Activated CD4-positive, alpha-beta T cell treated with anti-CD3 and anti-CD28 coated beads, Interleukin-2, amount 10 ng/mL, durations not matched to agents 24 days and 14 days (primary cell): Measurements from ENCODE around the gene OR52K2. TPM values are rescaled to one million over a fixed set of nuclear protein-coding genes. Genes with fewer than 3 reads are reported as not detected.
"Not testable (repeated sequence)": the region's sequence is repeated elsewhere in the genome, so short reads cannot be mapped to it uniquely, and the experiment has no call there.

Source experiments
- DNase-seq: peaks from one replicate; pipeline ENCODE4 v3.0.0; 2022
- H3K27ac Mint-ChIP-seq: one replicate; pipeline ENCODE4 v1.8.0; 2022; ENCODE audit warnings: mild to moderate bottlenecking, mixed read lengths
- H3K27me3 Mint-ChIP-seq: one replicate; pipeline ENCODE4 v1.8.0; 2022; ENCODE audit warnings: mixed read lengths
- H3K36me3 Mint-ChIP-seq: one replicate; pipeline ENCODE4 v1.8.0; 2022; ENCODE audit warnings: low read depth, mild to moderate bottlenecking, mixed read lengths
- H3K4me1 Mint-ChIP-seq: one replicate; pipeline ENCODE4 v1.8.0; 2021; ENCODE audit warnings: mixed read lengths
- H3K4me3 Mint-ChIP-seq: one replicate; pipeline ENCODE4 v1.8.0; 2022; ENCODE audit warnings: mild to moderate bottlenecking, moderate library complexity, mixed read lengths
- H3K9me3 Mint-ChIP-seq: one replicate; pipeline ENCODE4 v1.8.0; 2021; ENCODE audit warnings: mixed read lengths
- intact Hi-C: fragments of 100-400 bp; cut with micrococcal nuclease; formaldehyde crosslinking; loops from one replicate; pipeline ENCODE4 v1.15.1; 2023
- total RNA-seq: library from RNA; stranded (reverse); gene quantifications from 2 replicates; pipeline ENCODE4 v1.2.3, GENCODE V29; 2022

The OR52K2 gene
- total RNA-seq, 1 donor from 2014 or later, result not detected

DNA sequence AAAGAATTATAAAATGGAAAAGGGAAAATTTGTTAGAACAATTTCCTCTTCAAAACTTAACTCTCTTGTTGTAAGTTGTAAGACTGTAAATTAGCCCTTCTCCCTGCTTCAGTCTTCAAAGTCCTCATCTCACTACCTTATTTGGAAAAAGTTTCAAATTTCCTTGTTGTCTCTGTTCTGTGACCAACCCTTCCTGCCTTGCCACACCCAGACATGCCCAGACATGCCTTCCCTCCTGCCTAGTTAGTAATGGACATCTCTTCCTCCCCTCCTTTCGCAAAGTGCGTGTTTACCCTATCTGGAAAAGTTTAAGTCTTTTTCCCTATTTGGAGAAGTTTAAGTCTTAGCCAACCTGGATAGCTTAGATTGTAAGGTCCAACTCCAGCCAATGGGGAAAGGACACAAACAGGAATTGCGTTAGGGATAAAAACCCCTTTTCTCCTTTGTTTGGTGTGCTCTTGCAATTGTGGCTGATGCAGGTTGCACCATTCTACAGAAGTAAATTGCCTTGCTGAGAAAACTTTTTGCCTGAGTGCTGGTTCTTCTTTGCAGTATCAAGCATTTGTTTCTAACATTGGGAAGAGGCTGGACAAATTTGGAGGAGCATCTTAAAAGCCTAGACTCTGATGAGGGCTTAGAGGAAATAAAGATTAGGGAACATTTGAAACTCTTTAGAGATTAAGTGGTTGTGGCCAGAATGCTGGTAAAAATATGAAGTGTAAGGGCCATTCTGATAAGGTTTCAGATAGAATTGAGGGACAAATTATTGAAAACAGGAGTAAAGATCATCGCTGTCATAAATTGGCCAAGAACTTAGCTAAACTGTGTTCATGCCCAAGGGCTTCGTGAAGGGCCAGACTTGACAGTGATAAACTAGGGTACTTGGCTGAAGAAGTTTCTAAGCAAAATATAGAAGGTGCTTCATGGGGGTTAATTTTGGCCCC, 15.4 kb downstream of the OR52K2 start:
- Mint-ChIP-seq H3K4me1 (peaks cover 3% of the 10 kb centered on the region), H3K4me3 (no peak overlapping the region), H3K27ac (no peak overlapping the region), H3K9me3 (peaks cover 23% of the 10 kb centered on the region), H3K36me3 (peaks cover 3% of the 10 kb centered on the region), H3K27me3 (peaks cover under 1% of the 10 kb centered on the region)
- intact Hi-C loops, result no loop called here
- no peak for DNase-seq

DNA sequence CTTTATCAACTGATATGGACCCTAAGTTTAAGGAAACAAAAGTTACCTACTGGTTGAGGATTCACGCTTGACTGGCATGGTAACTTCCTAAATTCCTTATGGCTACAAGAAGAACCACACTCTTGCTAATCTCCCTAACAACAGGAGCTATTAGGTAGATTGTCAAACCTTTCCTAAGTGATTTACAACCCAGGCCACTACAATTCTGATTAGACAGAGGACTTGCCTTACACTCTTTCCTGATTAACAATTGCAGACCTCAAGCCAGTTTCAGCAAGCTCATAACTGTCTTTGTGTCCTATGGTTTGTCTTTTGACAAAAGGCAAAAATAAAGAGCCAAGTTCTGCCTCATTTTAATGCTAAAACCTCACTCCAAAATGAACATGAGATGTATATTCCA, 16.3 kb downstream of the OR52K2 start:
- peaks cover 3% of the 10 kb centered on the region for H3K4me1 Mint-ChIP-seq
- H3K4me3 Mint-ChIP-seq, result no peak overlapping the region
- H3K36me3 Mint-ChIP-seq, result peaks cover 3% of the 10 kb centered on the region
- no peak for DNase-seq
- H3K27ac Mint-ChIP-seq, result no peak overlapping the region
- peaks cover 23% of the 10 kb centered on the region for H3K9me3 Mint-ChIP-seq
- intact Hi-C loops, result no loop called here
- peaks cover 4% of the 10 kb centered on the region for H3K27me3 Mint-ChIP-seq

DNA sequence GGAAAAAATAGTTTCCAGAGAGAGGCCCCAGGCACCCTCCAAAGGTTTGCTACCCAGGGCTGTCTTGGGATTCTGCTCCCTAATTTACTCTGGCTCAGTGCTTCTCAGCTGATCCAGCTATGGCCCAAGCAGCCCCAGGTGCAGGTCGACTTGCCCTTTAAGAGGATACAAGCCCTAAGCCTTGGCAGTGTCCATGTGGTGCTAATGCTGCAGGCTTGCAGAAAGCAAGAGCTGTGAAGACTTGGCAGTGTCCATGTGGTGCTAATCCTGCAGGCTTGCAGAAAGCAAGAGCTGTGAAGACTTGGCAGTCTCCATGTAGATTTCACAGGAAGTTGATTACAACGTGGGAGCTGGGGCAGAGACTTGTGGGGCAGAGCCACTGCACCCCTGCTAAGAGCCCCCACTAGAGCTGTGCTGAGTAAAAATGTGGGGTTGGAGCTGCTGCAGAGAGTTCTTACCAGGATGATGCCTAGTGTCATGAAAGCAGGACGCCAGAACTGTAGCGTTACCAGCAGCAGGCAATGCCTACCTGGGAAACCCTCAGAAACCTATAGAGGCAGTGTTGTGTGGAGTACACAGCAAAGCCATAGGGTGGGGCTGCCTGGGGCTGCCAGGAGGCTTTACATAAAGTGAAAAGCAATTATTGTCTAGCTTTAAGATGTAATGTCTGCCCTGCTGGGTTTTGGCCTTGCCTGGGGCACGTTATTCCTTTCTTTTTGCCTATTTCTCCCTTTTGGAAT, 17.2 kb downstream of the OR52K2 start:
- H3K27me3 Mint-ChIP-seq, result peaks cover 4% of the 10 kb centered on the region
- no peak overlapping the region for H3K27ac Mint-ChIP-seq
- H3K9me3 Mint-ChIP-seq, result peaks cover 23% of the 10 kb centered on the region
- intact Hi-C loops, result no loop called here
- peaks cover 3% of the 10 kb centered on the region for H3K4me1 Mint-ChIP-seq
- H3K4me3 Mint-ChIP-seq, result no peak overlapping the region
- peaks cover 3% of the 10 kb centered on the region for H3K36me3 Mint-ChIP-seq
- no peak for DNase-seq

DNA sequence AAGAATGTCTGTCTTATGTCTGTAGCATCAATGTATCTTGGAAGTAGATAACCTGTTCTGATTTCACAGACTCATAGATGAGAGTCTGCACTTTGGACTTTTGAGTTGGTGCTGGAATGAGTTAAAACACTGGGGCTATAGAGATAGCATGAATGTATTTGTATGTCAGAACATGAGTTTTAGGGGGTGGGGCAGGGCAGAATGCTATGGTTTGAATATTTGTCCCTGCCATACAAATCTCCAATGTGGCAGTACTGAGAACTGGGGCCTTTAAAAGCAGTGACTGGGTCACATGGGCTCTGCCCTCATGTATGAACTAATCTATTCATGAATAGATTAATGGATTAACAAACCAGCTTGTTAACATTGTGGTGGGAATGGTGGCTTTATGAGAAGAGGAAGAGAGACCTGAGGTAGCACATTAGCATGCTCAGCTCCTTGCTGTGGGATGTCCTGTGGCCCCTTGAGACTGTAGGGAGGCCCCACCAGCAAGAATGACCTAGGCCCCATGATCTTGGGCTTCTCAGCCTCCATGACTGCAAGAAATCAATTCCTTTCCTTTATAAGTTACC, 17.9 kb downstream of the OR52K2 start:
- no peak overlapping the region for H3K4me3 Mint-ChIP-seq
- DNase-seq, result no peak
- H3K27ac Mint-ChIP-seq, result no peak overlapping the region
- peaks cover 3% of the 10 kb centered on the region for H3K36me3 Mint-ChIP-seq
- H3K4me1 Mint-ChIP-seq, result peaks cover 3% of the 10 kb centered on the region
- intact Hi-C loops, result no loop called here
- H3K27me3 Mint-ChIP-seq, result peaks cover 4% of the 10 kb centered on the region
- peaks cover 18% of the 10 kb centered on the region for H3K9me3 Mint-ChIP-seq

DNA sequence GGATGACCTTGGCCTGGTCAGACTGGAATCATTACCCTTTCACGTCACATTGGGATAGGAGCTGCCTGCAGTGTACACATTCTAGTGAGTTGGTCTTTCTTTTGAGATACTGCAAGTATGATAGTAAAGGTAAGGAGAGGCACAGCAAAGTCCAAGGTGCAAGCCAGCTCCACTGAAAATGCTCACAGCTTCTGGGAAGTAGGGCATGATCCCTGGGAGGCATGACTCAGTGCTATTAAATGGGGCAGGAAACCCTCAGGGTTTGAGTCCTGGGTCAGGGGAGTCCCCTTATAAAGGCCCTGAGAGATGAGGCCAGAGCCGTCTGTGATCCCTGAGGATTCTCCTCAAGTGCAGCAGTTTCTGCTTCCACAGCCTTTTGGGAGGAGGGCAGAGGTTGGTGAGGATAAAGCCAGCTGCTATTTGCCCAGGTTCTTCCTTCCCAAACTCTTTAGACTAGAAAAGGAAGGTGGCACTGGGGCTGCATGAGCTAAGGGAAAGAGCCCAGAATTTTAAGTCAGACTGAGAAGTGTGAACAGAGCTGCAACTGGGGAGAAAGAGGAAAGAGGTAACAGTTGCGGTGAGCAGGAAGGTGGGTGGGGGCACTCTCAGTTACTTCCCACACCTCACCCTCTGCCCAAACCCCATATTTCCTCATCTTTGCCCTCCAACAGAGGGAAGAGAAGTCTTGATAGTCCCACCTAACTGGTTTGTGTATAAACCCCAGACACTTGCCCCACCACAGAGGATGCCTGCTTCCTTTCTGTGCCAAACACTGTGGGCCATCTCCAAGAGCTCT, 18.9 kb downstream of the OR52K2 start:
- Mint-ChIP-seq H3K9me3 (peaks cover 12% of the 10 kb centered on the region), H3K27me3 (peaks cover 4% of the 10 kb centered on the region), H3K4me1 (peaks cover 3% of the 10 kb centered on the region), H3K36me3 (peaks cover 3% of the 10 kb centered on the region), H3K27ac (no peak overlapping the region), H3K4me3 (no peak overlapping the region)
- intact Hi-C loops, result no loop called here
- DNase-seq, result no peak

DNA sequence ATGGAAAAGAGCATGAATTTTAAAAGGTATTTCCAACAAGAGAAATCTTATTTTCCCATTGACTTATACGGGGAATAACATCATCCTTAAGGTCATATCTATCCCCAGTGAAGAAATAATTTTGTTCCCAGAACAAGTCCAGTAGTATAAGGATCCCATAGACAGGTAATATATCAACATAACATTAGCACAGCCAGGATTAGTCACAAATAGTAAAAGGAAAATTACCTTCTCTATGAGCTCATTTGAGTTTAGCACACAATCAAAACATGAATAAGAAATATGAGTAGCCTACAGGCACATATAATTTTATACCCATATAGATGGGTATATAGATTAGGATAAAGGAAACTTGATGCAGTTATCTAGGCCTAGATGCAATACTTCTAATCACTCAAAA, 30.5 kb downstream of the OR52K2 start:
- H3K4me3 Mint-ChIP-seq, result no peak overlapping the region
- H3K36me3 Mint-ChIP-seq, result no peaks in the 10 kb centered on the region
- H3K27me3 Mint-ChIP-seq, result no peaks in the 10 kb centered on the region
- H3K27ac Mint-ChIP-seq, result no peak overlapping the region
- no peak for DNase-seq
- intact Hi-C loops, result no loop called here
- H3K9me3 Mint-ChIP-seq, result no peaks in the 10 kb centered on the region
- H3K4me1 Mint-ChIP-seq, result peaks cover 6% of the 10 kb centered on the region

DNA sequence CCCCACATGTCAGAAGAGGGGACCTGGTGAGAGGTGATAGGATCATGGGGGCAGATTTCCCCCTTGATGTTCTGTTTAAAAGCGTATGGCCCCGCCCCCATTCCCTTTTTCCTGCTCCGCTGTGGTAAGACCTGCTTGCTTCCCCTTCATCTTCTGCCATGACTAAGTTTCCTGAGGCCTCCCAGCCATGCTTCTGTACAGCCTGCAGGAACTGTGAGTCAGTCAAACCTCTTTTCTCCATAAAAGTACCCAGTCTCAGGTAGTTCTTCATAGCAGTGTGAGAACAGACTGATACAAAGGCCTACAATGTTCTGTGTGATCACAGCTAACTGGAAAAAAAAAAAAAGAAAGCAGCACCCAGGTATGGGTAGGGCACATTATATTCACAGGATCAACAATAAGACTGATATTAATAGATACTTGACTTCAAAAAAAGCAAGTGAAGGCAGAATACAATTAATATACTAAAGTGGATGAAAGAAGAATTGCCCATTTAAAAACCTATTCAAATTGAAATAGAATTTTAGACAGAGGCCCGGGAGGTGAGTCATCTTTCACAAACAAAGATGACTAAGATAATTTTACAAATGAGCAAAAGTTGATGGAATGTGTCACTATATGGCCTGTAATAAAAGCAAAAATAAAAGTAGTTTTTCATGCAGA, 31.6 kb downstream of the OR52K2 start:
- DNase-seq, result no peak
- no peaks in the 10 kb centered on the region for H3K36me3 Mint-ChIP-seq
- peaks cover 6% of the 10 kb centered on the region for H3K4me1 Mint-ChIP-seq
- H3K9me3 Mint-ChIP-seq, result no peaks in the 10 kb centered on the region
- peak overlapping the region; percentile 3 for H3K27ac Mint-ChIP-seq
- H3K4me3 Mint-ChIP-seq, result no peak overlapping the region
- intact Hi-C loops, result no loop called here
- H3K27me3 Mint-ChIP-seq, result no peaks in the 10 kb centered on the region

DNA sequence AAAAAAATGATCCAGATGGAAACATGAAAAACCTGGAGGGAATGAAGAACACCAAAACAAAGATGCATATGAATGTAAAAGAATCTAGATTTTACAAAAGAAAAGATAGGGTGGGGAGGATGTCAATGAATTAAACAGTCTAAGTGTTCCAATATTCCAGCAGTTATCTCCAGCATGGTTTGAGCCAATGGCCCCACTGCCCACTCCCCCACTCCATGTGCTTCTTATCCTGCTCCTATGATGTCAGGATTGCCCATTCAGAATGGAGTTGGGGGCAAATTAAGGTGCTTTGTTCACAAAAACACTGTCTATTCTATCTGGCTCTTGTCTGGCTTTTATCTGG, 32.1 kb downstream of the OR52K2 start:
- no peaks in the 10 kb centered on the region for H3K9me3 Mint-ChIP-seq
- no peak overlapping the region for H3K27ac Mint-ChIP-seq
- no peaks in the 10 kb centered on the region for H3K27me3 Mint-ChIP-seq
- no peaks in the 10 kb centered on the region for H3K36me3 Mint-ChIP-seq
- no peak overlapping the region for H3K4me3 Mint-ChIP-seq
- H3K4me1 Mint-ChIP-seq, result peaks cover 6% of the 10 kb centered on the region
- intact Hi-C loops, result no loop called here
- no peak for DNase-seq

DNA sequence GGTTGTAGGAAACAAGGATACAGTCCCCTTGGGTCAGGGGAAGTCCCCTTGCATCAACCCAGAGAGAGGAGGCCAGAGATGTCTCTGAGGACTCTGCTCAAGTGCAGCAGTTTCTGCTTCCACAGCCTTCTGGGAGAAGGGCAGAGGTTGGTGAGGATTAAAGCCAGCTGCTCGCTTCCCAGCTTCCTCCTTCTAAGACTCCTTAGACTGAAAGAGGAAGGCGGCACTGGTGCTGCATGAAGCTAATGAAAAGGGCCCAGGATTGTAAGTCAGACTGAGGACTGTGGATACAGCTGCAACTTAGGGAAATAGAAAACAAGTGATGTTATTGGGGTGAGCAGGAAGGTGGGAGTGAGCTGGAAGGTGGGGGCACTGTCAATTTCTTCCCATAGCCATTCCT, 33.4 kb downstream of the OR52K2 start, which contains the start of gene OR52K1:
Gene OR52K1, plus strand, starts transcription at position 202 of the 400 bp plus-strand sequence. CDS start 6,255 bp downstream, outside the sequence.
- no peak for DNase-seq

DNA sequence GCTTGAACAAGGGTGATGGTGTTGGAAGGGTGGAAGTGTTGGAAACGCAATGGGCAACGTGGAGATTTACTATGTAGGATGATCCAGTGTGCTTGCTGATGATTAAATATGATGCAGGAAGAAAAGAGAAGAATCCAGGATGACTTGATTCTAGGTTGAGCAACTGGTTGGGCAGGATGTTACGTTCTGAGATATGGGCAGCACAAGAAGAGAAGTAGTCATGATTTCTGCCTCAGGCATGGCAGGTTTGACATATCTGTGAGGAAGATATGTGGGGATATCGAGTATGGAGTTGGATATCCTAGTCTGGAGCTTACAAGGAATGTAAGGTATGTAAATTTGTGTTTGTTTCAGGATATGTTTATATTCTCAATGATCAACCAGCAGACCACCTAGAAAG, 35.2 kb downstream of the OR52K2 start:
- DNase-seq, result no peak

More for the DNA sequence above, 33.4 kb downstream of the OR52K2 start, which contains the start of gene OR52K1:
- Mint-ChIP-seq H3K4me3 (no peak within 1 kb of the TSS), H3K27me3 (peaks cover 1% of the 10 kb centered on the region), H3K9me3 (no peaks in the 10 kb centered on the region), H3K27ac (no peak within 1 kb of the TSS), H3K4me1 (peaks cover 6% of the 10 kb centered on the region), H3K36me3 (no peaks in the 10 kb centered on the region)
- intact Hi-C loops, result no loop called here

DNA sequence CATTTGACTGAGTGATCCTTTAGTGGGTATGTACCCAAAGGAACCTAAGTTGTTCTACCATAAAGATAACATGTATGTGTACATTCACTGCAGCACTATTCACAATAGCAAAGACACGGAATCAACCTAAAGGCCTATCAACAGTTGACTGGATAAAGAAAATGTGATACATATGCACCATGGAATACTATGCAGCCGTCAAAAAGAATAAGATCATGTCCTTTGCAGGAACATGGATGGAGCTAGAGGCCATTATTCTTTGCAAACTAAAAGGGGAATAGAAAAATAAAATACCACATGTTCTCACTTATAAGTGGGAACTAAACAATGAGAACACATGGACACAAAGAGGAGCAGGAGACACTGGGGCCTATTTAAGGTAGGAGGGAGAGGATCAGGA, 42.3 kb downstream of the OR52K2 start:
- H3K36me3 Mint-ChIP-seq, H3K27ac Mint-ChIP-seq, intact Hi-C loops, H3K4me1 Mint-ChIP-seq, DNase-seq, H3K9me3 Mint-ChIP-seq, H3K4me3 Mint-ChIP-seq: not testable (repeated sequence)
- peaks cover 15% of the 10 kb centered on the region for H3K27me3 Mint-ChIP-seq

More for the DNA sequence above, 35.2 kb downstream of the OR52K2 start:
- intact Hi-C loops, result no loop called here
- H3K4me1 Mint-ChIP-seq, result peaks cover 6% of the 10 kb centered on the region
- H3K27ac Mint-ChIP-seq, result no peak overlapping the region
- H3K9me3 Mint-ChIP-seq, result no peaks in the 10 kb centered on the region
- peaks cover 3% of the 10 kb centered on the region for H3K27me3 Mint-ChIP-seq
- H3K4me3 Mint-ChIP-seq, result no peak overlapping the region
- no peaks in the 10 kb centered on the region for H3K36me3 Mint-ChIP-seq

DNA sequence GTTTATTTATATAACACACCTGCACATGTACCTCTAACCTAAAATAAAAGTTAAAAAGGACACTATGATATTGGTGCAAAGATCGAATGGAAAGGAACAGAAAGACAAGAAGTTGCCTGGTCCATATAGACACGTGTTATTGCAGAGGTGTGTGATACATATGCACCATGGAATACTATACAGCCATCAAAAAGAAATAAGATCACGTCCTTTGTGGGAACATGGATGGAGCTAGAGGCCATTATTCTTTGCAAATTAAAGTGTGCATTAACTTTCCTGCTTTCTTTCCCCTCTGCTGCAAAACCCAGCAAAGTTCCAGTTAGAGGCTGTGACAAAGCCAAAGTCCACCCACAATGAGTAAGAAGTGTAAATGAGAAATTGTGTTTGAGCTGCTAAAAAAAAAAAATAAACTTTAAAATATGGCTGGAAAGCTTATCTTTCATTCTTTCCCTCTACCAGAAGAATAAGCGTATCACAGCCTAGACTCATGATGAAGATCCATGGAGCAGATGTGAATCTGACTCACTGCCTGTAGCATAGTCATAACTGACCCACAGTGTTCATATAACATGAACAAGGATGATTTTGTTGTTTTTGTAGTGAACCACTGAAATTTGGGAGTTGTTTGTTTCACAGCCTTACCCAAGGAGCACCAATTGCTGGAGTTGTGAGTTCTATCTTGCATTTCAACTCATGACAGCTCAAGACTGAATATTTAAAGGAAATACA, 42.9 kb downstream of the OR52K2 start:
- peaks cover 8% of the 10 kb centered on the region for H3K4me1 Mint-ChIP-seq
- peaks cover 20% of the 10 kb centered on the region for H3K27me3 Mint-ChIP-seq
- intact Hi-C loops, result no loop called here
- H3K4me3 Mint-ChIP-seq, result no peak overlapping the region
- H3K36me3 Mint-ChIP-seq, result no peaks in the 10 kb centered on the region
- no peaks in the 10 kb centered on the region for H3K9me3 Mint-ChIP-seq
- DNase-seq, result no peak
- no peak overlapping the region for H3K27ac Mint-ChIP-seq
